ENCODE measurements around the gene C6orf136. TPM values are rescaled to one million over a fixed set of nuclear protein-coding genes. Genes with fewer than 3 reads are reported as not detected.

C6orf136 gene
- total and polyA plus RNA-seq, 9 of the 15 experiments (the other 6 are each of a cell fraction or from before 2014, with no cell fraction given) = 14.1 to 63.1 (median 18.4) TPM

DNA sequence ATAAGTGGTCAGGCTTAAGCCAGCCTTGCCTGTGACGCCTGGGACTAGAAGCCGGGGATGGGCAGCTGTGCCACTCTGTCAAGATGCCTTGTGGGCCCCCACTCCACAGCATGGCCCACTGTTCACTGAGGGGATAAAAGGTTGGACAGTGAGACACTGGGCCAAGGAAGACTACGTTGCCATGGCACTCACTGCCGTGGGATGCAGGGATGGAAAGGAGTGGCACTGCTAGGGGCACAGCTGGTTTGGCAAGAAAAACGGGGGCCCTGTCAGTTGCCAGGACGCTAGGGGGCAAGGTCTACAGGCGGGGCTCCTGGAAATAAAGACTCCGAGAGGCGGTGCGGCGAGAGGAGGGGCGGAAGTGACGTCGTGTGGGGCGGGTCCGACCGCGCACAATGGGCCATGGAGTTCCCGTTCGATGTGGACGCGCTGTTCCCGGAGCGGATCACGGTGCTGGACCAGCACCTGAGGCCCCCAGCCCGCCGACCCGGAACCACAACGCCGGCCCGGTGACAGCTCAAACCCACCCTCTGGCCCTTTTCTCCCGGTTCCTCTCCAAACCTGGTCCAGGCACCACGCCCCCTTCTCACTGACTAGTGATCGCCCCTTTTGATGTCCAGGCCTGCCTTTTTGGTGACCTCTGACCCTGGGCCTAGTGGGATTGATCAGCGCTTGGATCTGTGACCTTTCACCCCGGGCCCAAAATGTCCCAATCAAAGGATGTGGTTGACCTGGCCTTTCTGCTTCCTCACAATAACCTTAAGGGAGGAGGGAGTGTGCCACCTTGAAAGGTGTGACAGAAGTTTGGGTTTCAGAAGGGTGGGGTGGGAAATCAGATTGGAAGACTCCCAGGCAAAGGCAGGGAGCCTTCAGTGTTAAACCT is 20.2 kb upstream of the C6orf136 start, which contains the start of gene ATAT1 (continued):
- TF ChIP-seq ZNF717 (CRISPR knock-in tag; IDR thresholded peaks at IDR 0.05) = 0 out of 2 replicates have a peak, but pooled peaks have one; percentile 47
- TF ChIP-seq KLF10 (CRISPR knock-in tag; IDR thresholded peaks at IDR 0.05) = no peak
- no peak for TF ChIP-seq ZKSCAN8 (CRISPR knock-in tag; IDR thresholded peaks at IDR 0.05)
- TF ChIP-seq ZNF696 (CRISPR knock-in tag; conservative IDR thresholded peaks at IDR 0.05) = no peak
- no peak for TF ChIP-seq HMG20B (CRISPR knock-in tag; IDR thresholded peaks at IDR 0.05)
- TF ChIP-seq NKRF (IDR thresholded peaks at IDR 0.05; ENCODE audit: borderline replicate concordance) = peak; percentile 62; the same call in 1 of the 2 replicates
- no peak for TF ChIP-seq DIDO1 (tag; IDR thresholded peaks at IDR 0.05; ENCODE audit: low read depth)
- TF ChIP-seq PYGO2 (tag; IDR thresholded peaks at IDR 0.05) = no peak
- TF ChIP-seq ZNF324 (CRISPR knock-in tag; IDR thresholded peaks at IDR 0.05) = 0 out of 2 replicates have a peak, but pooled peaks have one; percentile 22
- TF ChIP-seq POLR3A (IDR thresholded peaks at IDR 0.05; ENCODE audit: borderline replicate concordance, extremely low read depth, insufficient read depth, insufficient read length) = no peak
- TF ChIP-seq, protein P1, sequence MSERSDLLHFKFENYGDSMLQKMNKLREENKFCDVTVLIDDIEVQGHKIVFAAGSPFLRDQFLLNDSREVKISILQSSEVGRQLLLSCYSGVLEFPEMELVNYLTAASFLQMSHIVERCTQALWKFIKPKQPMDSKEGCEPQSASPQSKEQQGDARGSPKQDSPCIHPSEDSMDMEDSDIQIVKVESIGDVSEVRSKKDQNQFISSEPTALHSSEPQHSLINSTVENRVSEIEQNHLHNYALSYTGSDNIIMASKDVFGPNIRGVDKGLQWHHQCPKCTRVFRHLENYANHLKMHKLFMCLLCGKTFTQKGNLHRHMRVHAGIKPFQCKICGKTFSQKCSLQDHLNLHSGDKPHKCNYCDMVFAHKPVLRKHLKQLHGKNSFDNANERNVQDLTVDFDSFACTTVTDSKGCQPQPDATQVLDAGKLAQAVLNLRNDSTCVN (CRISPR knock-in tag; IDR thresholded peaks at IDR 0.05) = no peak
- peak; percentile 59; the same call in 1 of the 2 replicates for TF ChIP-seq PHF8 (IDR thresholded peaks at IDR 0.05; ENCODE audit: borderline replicate concordance, low read length)
- no peak for TF ChIP-seq MED1 (CRISPR knock-in tag; IDR thresholded peaks at IDR 0.05; ENCODE audit: borderline replicate concordance)
- no peak for TF ChIP-seq FOXP1 (CRISPR knock-in tag; IDR thresholded peaks at IDR 0.05)
- 0 out of 2 replicates have a peak, but pooled peaks have one; percentile 15 for TF ChIP-seq ELF2 (CRISPR knock-in tag; IDR thresholded peaks at IDR 0.05)
- TF ChIP-seq MAFF (IDR thresholded peaks at IDR 0.05; ENCODE audit: low read length) = no peak
- TF ChIP-seq SMARCA5 (IDR thresholded peaks at IDR 0.05) = no peak

Measured in K562 (cell line).